HEK293 (cell line): ENCODE data around the gene MGMT.

Experiments used
- CTCF ChIP-seq: fragments of 450-650 bp; formaldehyde crosslinking; IDR thresholded peaks from 2 replicates; pipeline ENCODE4 v1.5.1; 2016; ENCODE audit warnings: missing biosample characterization, missing genetic modification characterization
- OSR2 ChIP-seq: fragments of 450-650 bp; formaldehyde crosslinking; IDR thresholded peaks from 2 replicates; pipeline ENCODE4 v1.5.1; 2016; ENCODE audit warnings: missing biosample characterization, missing genetic modification characterization
- PRDM1 ChIP-seq: fragments of 450-650 bp; formaldehyde crosslinking; IDR thresholded peaks from 2 replicates; pipeline ENCODE4; 2016; ENCODE audit warnings: missing biosample characterization, missing genetic modification characterization
- SETDB1 ChIP-seq: IDR thresholded peaks from one replicate; pipeline ENCODE4 v1.6.1; 2017; ENCODE audit warnings: mild to moderate bottlenecking, low read length, moderate library complexity, mixed read lengths; ENCODE audit not compliant: insufficient read length
- ZNF2 ChIP-seq: fragments of 450-650 bp; formaldehyde crosslinking; IDR thresholded peaks from 2 replicates; pipeline ENCODE4 v1.5.1; 2016; ENCODE audit warnings: missing biosample characterization, missing genetic modification characterization

GRCh38 chr10:129442866-129443265 is 24.2 kb upstream of the MGMT start:
- no peak for TF ChIP-seq OSR2 (tag by site-specific recombination)
- TF ChIP-seq PRDM1 (tag by site-specific recombination) = no peak
- TF ChIP-seq ZNF2 (tag by site-specific recombination) = no peak
- TF ChIP-seq SETDB1 = no peak
- no peak for TF ChIP-seq CTCF
